WTC11 (cell line): Measurements from ENCODE around the gene PSMC3. TPM values are rescaled to one million over a fixed set of nuclear protein-coding genes. Genes with fewer than 3 reads are reported as not detected.

Source experiments
- ATAC-seq: fragments of 200-7000 bp; cut with Tn5 transposase; 2 replicates; pipeline ENCODE4 v1.10.0; 2021; ENCODE audit warnings: mild to moderate bottlenecking, moderate library complexity
- CTCF ChIA-PET: fragments of 300-600 bp; sonication (Branson Sonifier 250); formaldehyde crosslinking; loops from one replicate; lab custom pipeline; 2021; ENCODE audit warnings: antibody characterized with exemption; lab: Charles Lee
- POLR2A ChIA-PET: fragments of 350-600 bp; sonication (Branson Sonifier 250); formaldehyde crosslinking; loops from one replicate; lab custom pipeline; 2021; ENCODE audit warnings: antibody characterized with exemption; lab: Charles Lee
- DNase-seq: peaks from one replicate; pipeline ENCODE4 v3.0.0; 2021; ENCODE audit warnings: low spot score
- H3K27ac Mint-ChIP-seq: 2 replicates; pipeline ENCODE4 v1.8.0; 2021; ENCODE audit warnings: mixed read lengths
- H3K27me3 Mint-ChIP-seq: 2 replicates; pipeline ENCODE4 v1.8.0; 2021; ENCODE audit warnings: low read depth, mild to moderate bottlenecking, moderate library complexity, mixed read lengths
- H3K36me3 Mint-ChIP-seq: 2 replicates; pipeline ENCODE4 v1.8.0; 2021; ENCODE audit warnings: mixed read lengths
- H3K4me1 Mint-ChIP-seq: 2 replicates; pipeline ENCODE4 v1.8.0; 2022; ENCODE audit warnings: mixed read lengths
- H3K4me3 Mint-ChIP-seq: 2 replicates; pipeline ENCODE4 v1.8.0; 2021; ENCODE audit warnings: mild to moderate bottlenecking, moderate library complexity, mixed read lengths
- H3K9me3 Mint-ChIP-seq: 2 replicates; pipeline ENCODE4 v1.8.0; 2021; ENCODE audit warnings: mixed read lengths
- ATF1 ChIP-seq: sonication (generic); formaldehyde crosslinking; IDR thresholded peaks from 2 replicates; pipeline ENCODE4 v1.8.1; 2023; ENCODE audit warnings: mild to moderate bottlenecking, moderate library complexity, missing genetic modification reagents
- E2F1 ChIP-seq: sonication (generic); formaldehyde crosslinking; IDR thresholded peaks from 2 replicates; pipeline ENCODE4 v1.8.0; 2022; ENCODE audit warnings: mild to moderate bottlenecking, missing genetic modification reagents
- ESRRA ChIP-seq: sonication (generic); formaldehyde crosslinking; IDR thresholded peaks from 2 replicates; pipeline ENCODE4 v1.8.1; 2022; ENCODE audit warnings: mild to moderate bottlenecking, missing genetic modification reagents, borderline replicate concordance
- GABPB1 ChIP-seq: sonication (generic); formaldehyde crosslinking; IDR thresholded peaks from 2 replicates; pipeline ENCODE4 v1.8.1; 2023; ENCODE audit warnings: mild to moderate bottlenecking, missing genetic modification reagents
- GTF2I ChIP-seq: fragments of 250-450 bp; sonication (Bioruptor Pico); conservative IDR thresholded peaks from 2 replicates; pipeline ENCODE4 v1.4.0; 2021; ENCODE audit warnings: mild to moderate bottlenecking
- MLX ChIP-seq: sonication (generic); formaldehyde crosslinking; IDR thresholded peaks from 2 replicates; pipeline ENCODE4 v1.8.1; 2023; ENCODE audit warnings: mild to moderate bottlenecking, missing genetic modification reagents, moderate library complexity
- MXD4 ChIP-seq: fragments of 250-450 bp; sonication (Bioruptor Pico); IDR thresholded peaks from 2 replicates; pipeline ENCODE4 v1.8.0; 2021; ENCODE audit warnings: mild to moderate bottlenecking, moderate library complexity, borderline replicate concordance
- NFATC4 ChIP-seq: fragments of 250-450 bp; sonication (Bioruptor Pico); IDR thresholded peaks from 2 replicates; pipeline ENCODE4 v1.9.0; 2021; ENCODE audit warnings: mild to moderate bottlenecking
- NR1H2 ChIP-seq: sonication (generic); formaldehyde crosslinking; IDR thresholded peaks from 2 replicates; pipeline ENCODE4 v1.9.0; 2021; ENCODE audit warnings: mild to moderate bottlenecking, moderate library complexity, missing genetic modification reagents
- PREB ChIP-seq: sonication (generic); formaldehyde crosslinking; IDR thresholded peaks from 2 replicates; pipeline ENCODE4 v1.8.1; 2022; ENCODE audit warnings: mild to moderate bottlenecking, missing genetic modification reagents, moderate library complexity, borderline replicate concordance
- RORB ChIP-seq: fragments of 250-450 bp; sonication (Bioruptor Pico); IDR thresholded peaks from 2 replicates; pipeline ENCODE4 v1.9.0; 2021; ENCODE audit warnings: mild to moderate bottlenecking
- SMAD3 ChIP-seq: sonication (generic); formaldehyde crosslinking; IDR thresholded peaks from 2 replicates; pipeline ENCODE4 v1.8.0; 2022; ENCODE audit warnings: missing genetic modification reagents, mild to moderate bottlenecking, borderline replicate concordance
- SOX15 ChIP-seq: fragments of 250-450 bp; sonication (Bioruptor Pico); IDR thresholded peaks from 2 replicates; pipeline ENCODE4 v1.9.0; 2021; ENCODE audit warnings: mild to moderate bottlenecking
- SP1 ChIP-seq: sonication (generic); formaldehyde crosslinking; conservative IDR thresholded peaks from 2 replicates; pipeline ENCODE4 v1.8.1; 2022; ENCODE audit warnings: missing genetic modification reagents
- STAT6 ChIP-seq: sonication (generic); formaldehyde crosslinking; conservative IDR thresholded peaks from 2 replicates; pipeline ENCODE4 v1.8.1; 2023; ENCODE audit warnings: mild to moderate bottlenecking, low read depth, missing genetic modification reagents, moderate library complexity
- ZMAT4 ChIP-seq: fragments of 250-450 bp; sonication (Bioruptor Pico); IDR thresholded peaks from 2 replicates; pipeline ENCODE4 v1.9.0; 2021; ENCODE audit warnings: mild to moderate bottlenecking
- ZNF138 ChIP-seq: sonication (generic); formaldehyde crosslinking; conservative IDR thresholded peaks from 2 replicates; pipeline ENCODE4 v1.8.1; 2022; ENCODE audit warnings: mild to moderate bottlenecking, moderate library complexity, missing genetic modification reagents
- ZNF396 ChIP-seq: fragments of 250-450 bp; sonication (Bioruptor Pico); IDR thresholded peaks from 2 replicates; pipeline ENCODE4 v1.8.0; 2021; ENCODE audit warnings: mild to moderate bottlenecking, moderate library complexity, borderline replicate concordance
- ZNF416 ChIP-seq: fragments of 250-450 bp; sonication (Bioruptor Pico); IDR thresholded peaks from 2 replicates; pipeline ENCODE4 v1.9.0; 2021; ENCODE audit warnings: mild to moderate bottlenecking, inconsistent platforms
- ZNF671 ChIP-seq: fragments of 250-450 bp; sonication (Bioruptor Pico); IDR thresholded peaks from 2 replicates; pipeline ENCODE4 v1.8.0; 2021; ENCODE audit warnings: mild to moderate bottlenecking
- total RNA-seq: library from RNA; stranded (reverse); gene quantifications from 3 replicates; pipeline ENCODE4 v1.2.3, GENCODE V29; 2021
- TF ChIP-seq, protein P1 (sequence below): sonication (generic); formaldehyde crosslinking; IDR thresholded peaks from 2 replicates; pipeline ENCODE4 v1.8.0; 2022; ENCODE audit warnings: mild to moderate bottlenecking, missing genetic modification reagents
- TF ChIP-seq, protein P2 (sequence below): sonication (generic); formaldehyde crosslinking; IDR thresholded peaks from 2 replicates; pipeline ENCODE4 v1.8.0; 2022; ENCODE audit warnings: mild to moderate bottlenecking, missing genetic modification reagents
- TF ChIP-seq, protein P3 (sequence below): sonication (generic); formaldehyde crosslinking; IDR thresholded peaks from 2 replicates; pipeline ENCODE4 v1.8.1; 2022; ENCODE audit warnings: low read depth, mild to moderate bottlenecking, moderate library complexity, missing genetic modification reagents, borderline replicate concordance
- TF ChIP-seq, protein P4 (sequence below): sonication (generic); formaldehyde crosslinking; IDR thresholded peaks from 2 replicates; pipeline ENCODE4 v1.8.1; 2023; ENCODE audit warnings: mild to moderate bottlenecking, missing genetic modification reagents, moderate library complexity

PSMC3 gene
- total RNA-seq, 1 experiment from 2014 or later: 162 TPM

DNA sequence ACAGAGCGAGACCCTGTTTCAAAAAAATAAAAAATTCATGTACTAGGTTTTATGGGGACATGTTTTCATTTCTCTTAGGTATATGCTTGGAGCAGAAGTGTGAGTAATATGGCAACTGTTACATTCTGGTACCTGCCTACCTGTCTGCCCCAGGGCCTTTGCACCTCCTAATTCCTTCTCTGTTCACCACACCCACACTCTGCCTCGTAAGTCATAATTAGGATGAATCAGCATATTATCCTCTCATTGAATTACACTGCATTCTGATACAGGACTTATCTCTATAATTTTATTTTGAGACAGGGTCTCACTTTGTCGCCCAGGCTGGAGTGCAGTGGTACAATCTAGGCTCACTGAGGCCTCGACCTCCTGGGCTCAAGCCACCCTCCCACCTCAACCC is 25.8 kb upstream of the PSMC3 start:
- ChIA-PET POLR2A (no interaction called here), CTCF (interaction anchor here (3.5 kb wide), 1 partner anchor 39 kb away, joined by 16 read pairs; no protein-coding TSS in a partner anchor)
- DNase-seq (no peak), ATAC-seq (no peak)
- Mint-ChIP-seq H3K27me3 (no peaks in the 10 kb centered on the region), H3K36me3 (no peaks in the 10 kb centered on the region), H3K4me1 (no peaks in the 10 kb centered on the region), H3K9me3 (no peaks in the 10 kb centered on the region), H3K27ac (no peak overlapping the region), H3K4me3 (no peak overlapping the region)
- TF ChIP-seq SMAD3 (CRISPR knock-in tag) (no peak), GTF2I (CRISPR knock-in tag) (0 out of 2 replicates have a peak, but pooled peaks have one; percentile 48), ZNF671 (no peak), SP1 (no peak), ATF1 (no peak)

DNA sequence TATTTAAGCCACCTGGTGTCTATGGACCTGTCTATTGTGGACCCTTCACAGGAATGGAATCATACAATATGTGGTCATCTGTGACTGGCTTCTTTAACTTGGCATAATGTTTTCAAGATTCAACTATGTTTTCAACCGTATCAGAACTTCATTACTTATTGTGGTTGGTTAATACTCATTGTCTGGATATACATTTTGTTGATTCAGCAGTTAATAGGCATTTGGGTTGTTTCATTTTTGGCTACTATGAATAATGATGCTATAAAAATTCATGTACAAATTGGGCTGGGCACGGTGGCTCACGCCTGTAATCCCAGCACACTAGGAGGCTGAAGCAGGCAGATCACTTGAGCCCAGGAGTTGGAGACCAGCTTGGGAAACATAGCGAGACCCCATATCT is 25.2 kb upstream of the PSMC3 start:
- H3K4me3 Mint-ChIP-seq: no peak overlapping the region
- CTCF ChIA-PET: interaction anchor here (1.4 kb wide), 1 partner anchor 39 kb away, joined by 5 read pairs; no protein-coding TSS in a partner anchor
- TF ChIP-seq RORB (CRISPR knock-in tag) (no peak), MLX (CRISPR knock-in tag) (no peak), STAT6 (CRISPR knock-in tag) (no peak), MXD4 (no peak)
- TF ChIP-seq, protein P1, sequence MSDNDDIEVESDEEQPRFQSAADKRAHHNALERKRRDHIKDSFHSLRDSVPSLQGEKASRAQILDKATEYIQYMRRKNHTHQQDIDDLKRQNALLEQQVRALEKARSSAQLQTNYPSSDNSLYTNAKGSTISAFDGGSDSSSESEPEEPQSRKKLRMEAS (CRISPR knock-in tag): no peak
- TF ChIP-seq, all 79 proteins: peak for 0
- DNase-seq (no peak), ATAC-seq (no peak)
- no peaks in the 10 kb centered on the region for H3K9me3 Mint-ChIP-seq
- H3K27me3 Mint-ChIP-seq: no peaks in the 10 kb centered on the region
- POLR2A ChIA-PET: no interaction called here
- no peaks in the 10 kb centered on the region for H3K36me3 Mint-ChIP-seq
- no peak overlapping the region for H3K27ac Mint-ChIP-seq
- no peaks in the 10 kb centered on the region for H3K4me1 Mint-ChIP-seq

- H3K4me3 Mint-ChIP-seq: no peak overlapping the region
- no peaks in the 10 kb centered on the region for H3K27me3 Mint-ChIP-seq
- DNase-seq (no peak), ATAC-seq (no peak)
- H3K27ac Mint-ChIP-seq: no peak overlapping the region; the same call in 1 of the 2 replicates
- no peaks in the 10 kb centered on the region for H3K9me3 Mint-ChIP-seq
- CTCF ChIA-PET: interaction anchor here (0.6 to 1.1 kb wide), 2 partner anchors 37 to 76 kb away, joined by 4 read pairs; no protein-coding TSS in a partner anchor
- H3K36me3 Mint-ChIP-seq: no peaks in the 10 kb centered on the region
- no peaks in the 10 kb centered on the region for H3K4me1 Mint-ChIP-seq
- POLR2A ChIA-PET: no interaction called here
- no peak for TF ChIP-seq ZMAT4 (CRISPR knock-in tag)
- TF ChIP-seq, protein P2, sequence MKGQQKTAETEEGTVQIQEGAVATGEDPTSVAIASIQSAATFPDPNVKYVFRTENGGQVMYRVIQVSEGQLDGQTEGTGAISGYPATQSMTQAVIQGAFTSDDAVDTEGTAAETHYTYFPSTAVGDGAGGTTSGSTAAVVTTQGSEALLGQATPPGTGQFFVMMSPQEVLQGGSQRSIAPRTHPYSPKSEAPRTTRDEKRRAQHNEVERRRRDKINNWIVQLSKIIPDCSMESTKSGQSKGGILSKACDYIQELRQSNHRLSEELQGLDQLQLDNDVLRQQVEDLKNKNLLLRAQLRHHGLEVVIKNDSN (CRISPR knock-in tag): no peak
- TF ChIP-seq ESRRA (CRISPR knock-in tag): no peak
- no peak for TF ChIP-seq ZNF138 (CRISPR knock-in tag)
- TF ChIP-seq, protein P3, sequence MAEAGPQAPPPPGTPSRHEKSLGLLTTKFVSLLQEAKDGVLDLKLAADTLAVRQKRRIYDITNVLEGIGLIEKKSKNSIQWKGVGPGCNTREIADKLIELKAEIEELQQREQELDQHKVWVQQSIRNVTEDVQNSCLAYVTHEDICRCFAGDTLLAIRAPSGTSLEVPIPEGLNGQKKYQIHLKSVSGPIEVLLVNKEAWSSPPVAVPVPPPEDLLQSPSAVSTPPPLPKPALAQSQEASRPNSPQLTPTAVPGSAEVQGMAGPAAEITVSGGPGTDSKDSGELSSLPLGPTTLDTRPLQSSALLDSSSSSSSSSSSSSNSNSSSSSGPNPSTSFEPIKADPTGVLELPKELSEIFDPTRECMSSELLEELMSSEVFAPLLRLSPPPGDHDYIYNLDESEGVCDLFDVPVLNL (CRISPR knock-in tag): no peak
- TF ChIP-seq E2F1: no peak
- no peak for TF ChIP-seq GABPB1 (CRISPR knock-in tag)
- TF ChIP-seq, protein P1 (CRISPR knock-in tag): no peak
- no peak for TF ChIP-seq SOX15 (CRISPR knock-in tag)
- TF ChIP-seq ZNF416 (CRISPR knock-in tag): no peak
- no peak for TF ChIP-seq NFATC4 (CRISPR knock-in tag)
- TF ChIP-seq ATF1: no peak
- TF ChIP-seq ZNF396 (CRISPR knock-in tag): no peak
- no peak for TF ChIP-seq NR1H2 (CRISPR knock-in tag)
- no peak for TF ChIP-seq PREB (CRISPR knock-in tag)
- TF ChIP-seq, protein P4, sequence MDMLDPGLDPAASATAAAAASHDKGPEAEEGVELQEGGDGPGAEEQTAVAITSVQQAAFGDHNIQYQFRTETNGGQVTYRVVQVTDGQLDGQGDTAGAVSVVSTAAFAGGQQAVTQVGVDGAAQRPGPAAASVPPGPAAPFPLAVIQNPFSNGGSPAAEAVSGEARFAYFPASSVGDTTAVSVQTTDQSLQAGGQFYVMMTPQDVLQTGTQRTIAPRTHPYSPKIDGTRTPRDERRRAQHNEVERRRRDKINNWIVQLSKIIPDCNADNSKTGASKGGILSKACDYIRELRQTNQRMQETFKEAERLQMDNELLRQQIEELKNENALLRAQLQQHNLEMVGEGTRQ: no peak
Observed at GRCh38 chr11:47449541-47449940, 23.3 kb upstream of the PSMC3 start.
